Activated CD4-positive, alpha-beta T cell treated with anti-CD3 and anti-CD28 coated beads, Interleukin-2, amount 50 U/mL, for 1 hour (primary cell): ENCODE measurements around the gene AANAT.

Experiments
- DNase-seq: peaks from one replicate; pipeline ENCODE4 v3.0.0-alpha.2; 2020

AANAT gene

DNA sequence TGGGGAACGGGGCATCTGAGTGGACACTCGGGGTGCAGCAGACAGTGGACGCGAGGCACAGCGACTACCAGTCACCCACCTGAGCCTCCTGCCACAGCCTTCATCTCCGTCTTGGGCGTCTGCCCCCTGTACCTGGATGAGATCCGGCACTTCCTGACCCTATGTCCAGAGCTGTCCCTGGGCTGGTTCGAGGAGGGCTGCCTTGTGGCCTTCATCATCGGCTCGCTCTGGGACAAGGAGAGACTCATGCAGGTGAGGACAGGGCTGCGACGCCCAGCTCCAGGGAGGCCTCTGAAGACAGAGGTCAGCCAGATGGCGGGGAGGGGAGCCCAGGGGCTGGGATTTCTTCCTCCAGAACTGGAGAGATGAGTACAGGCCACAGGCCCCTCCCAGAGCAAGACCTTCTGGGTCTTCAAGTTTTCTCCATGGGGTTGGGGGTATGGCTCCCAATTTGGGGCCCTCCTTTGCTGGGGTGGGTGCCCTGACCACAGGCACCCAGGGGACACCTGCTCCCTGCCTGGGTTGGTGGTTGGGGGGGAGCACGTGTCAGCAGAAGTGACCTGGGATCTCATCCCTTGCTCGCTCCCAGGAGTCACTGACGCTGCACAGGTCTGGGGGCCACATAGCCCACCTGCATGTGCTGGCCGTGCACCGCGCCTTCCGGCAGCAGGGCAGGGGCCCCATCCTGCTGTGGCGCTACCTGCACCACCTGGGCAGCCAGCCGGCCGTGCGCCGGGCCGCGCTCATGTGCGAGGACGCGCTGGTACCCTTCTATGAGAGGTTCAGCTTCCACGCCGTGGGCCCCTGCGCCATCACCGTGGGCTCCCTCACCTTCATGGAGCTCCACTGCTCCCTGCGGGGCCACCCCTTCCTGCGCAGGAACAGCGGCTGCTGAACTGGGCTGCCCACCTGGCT lies 1.9 kb downstream of the AANAT start:
- DNase-seq: no peak

DNA sequence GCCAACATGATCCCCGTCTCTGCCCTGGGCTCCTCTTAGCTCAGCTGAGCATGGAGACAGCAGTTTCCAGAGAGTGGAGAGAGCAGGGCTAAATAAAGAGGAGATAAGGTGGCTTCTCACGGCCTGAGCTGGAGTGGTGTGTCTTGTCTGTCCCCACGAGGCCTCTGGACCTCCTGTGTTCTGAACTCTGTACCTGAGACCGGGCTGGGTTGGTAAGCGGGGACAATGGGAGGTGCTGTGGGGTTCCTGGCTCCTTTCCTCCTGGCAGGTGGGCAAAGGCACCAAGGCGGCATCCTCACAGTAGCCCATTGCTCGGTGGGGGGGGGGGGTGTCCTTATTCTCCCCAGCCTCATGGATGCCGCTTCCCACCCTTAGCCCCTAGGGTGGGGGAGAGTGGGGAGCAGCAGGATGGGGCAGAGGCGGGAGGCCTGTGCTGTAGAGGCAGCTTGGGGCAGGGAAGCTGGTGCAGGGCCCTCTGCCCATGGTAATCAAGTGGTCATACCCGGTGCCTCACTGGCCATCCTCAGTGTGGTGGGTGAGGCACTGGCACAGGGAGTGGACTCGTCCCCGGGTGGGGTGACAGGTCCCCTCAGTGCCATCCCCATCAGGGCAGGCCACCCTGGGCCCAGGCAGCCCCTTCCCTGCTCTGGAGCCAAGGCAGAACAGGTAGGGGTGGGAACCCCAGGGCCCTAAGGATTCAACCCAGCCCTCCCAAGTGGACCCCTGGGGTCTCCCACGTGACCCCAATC lies 2.8 kb downstream of the AANAT start:
- DNase-seq: no peak

- DNase-seq: no peak
These were observed 4.3 kb downstream of the AANAT start for GRCh38 chr17:76471498-76472257.

- no peak for DNase-seq
These were observed 4.8 kb downstream of the AANAT start for GRCh38 chr17:76472258-76472645.

- no peak for DNase-seq
These were observed 5.3 kb downstream of the AANAT start for GRCh38 chr17:76472726-76473125.

DNA sequence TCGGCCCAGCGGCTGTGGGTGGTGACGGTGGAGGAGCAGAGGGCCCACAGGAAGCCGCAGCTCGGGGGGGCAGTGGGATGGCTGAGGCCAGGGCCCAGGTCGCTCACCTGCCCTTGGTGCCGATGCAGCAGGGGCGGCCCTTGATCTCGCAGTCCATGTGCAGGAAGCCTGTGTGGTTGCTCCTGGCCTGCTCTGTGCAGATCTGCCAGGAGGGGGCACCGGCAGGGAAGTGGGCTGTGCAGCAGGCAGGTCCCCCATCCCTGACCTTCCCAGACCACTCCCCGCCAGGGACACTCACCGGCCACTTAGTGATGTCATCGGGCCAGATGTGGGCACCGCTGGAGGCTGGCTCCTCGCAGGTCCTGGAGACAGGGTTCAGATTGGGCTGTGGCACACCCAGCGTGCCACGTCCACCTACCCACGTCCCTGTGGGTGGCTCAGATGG lies 6.2 kb downstream of the AANAT start:
- no peak for DNase-seq

GRCh38 chr17:76474238-76474637 lies 6.8 kb downstream of the AANAT start:
- DNase-seq: no peak

DNA sequence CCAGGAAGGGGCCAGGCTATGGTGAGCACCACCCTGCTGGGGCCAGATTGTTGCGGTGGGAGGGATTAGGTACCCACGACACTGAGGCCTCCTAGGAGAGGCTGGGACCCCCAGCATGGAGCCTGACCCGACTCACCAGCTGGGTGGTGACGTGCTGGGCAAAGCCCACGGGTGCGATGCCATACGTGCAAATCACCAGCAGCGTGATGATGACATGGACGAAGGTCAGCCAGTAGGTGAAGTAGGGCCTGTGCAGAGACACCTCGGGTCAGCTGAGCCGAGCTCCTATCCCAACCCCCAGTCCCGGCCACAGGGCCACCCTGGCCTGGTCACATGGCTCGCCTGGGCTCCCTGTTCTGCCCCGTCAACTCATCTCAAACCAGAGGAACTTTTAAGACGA lies 7.5 kb downstream of the AANAT start:
- DNase-seq: no peak

- no peak for DNase-seq
These were observed 7.9 kb downstream of the AANAT start for GRCh38 chr17:76475302-76475701.

DNA sequence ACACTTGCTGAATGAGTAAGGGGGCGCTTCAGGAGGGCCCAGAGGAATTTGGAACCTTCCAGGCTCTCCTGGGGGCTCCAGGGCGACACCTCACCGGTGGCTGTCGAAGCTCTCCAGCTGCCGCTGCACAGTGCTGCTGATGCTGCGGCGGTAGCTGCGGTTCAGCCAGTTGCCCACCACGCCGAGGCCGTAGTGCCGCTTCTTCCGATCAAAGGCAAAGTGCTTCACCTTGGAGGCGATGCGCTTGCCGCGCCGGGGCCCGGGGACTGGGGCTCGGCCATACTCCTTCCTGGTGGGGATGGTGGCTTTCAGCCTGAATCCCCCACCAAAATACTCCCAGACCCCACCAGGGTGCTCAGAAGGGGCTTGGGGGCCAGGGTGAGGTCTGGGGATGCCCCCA lies 9.3 kb downstream of the AANAT start:
- no peak for DNase-seq

GRCh38 chr17:76477576-76477975 lies 10.2 kb downstream of the AANAT start:
- no peak for DNase-seq

DNA sequence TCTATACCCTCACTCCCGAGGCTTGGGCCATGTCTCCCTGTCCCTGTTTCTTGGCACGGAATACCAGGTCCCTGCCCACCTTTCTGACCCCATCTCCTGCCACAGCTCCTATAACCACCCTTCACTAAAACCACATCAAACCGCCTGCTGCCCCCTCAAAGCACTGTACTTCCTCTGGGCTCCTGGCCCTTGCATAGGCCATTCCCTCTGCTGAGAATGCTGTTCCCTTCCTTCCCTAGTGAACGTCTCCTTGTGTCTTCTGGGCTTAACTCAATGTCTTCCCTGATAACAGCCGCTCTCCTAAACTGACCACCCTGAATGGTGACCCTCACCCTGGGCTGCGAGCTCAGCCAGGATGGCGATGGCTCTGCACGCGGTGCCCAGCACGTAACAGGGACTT lies 10.7 kb downstream of the AANAT start:
- no peak for DNase-seq

DNA sequence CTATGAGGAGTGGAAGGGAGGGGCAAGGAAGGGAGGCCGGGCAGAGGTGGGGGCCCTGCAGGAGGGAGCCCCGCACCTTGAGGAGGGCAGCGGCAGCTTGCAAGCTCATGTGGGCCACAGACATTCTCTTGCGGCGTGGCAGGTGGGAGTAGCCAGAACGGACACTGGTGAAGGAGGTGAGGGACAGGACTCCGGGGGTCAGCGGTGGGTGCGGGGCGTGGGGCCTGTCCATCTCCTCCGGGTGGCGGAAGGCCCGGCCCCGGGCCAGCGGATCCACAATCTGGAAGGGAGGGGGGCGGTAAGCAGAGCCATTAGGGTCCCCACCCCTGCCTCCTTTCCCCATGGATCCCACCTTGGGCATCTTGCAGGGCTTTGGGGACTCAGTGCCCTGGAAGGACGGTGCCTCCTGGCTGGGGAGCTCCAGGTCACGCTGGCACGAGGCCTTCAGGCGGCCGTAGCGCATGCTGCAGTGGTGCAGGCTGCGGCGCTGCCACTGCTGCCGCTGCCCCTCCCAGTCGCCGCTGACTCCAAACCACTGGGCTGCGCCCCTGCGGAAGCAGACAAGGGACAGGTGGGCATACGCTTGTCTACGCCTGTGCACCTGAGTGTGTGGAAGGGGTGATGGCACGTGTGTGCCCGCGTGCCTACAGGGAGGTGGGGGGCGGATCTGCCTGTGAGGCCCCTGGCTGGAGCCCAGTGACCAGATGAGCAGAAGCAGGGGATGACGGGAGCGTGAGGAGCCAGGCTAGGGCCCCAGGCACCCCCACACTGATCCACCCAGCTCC lies 11.5 kb downstream of the AANAT start:
- DNase-seq: no peak

DNA sequence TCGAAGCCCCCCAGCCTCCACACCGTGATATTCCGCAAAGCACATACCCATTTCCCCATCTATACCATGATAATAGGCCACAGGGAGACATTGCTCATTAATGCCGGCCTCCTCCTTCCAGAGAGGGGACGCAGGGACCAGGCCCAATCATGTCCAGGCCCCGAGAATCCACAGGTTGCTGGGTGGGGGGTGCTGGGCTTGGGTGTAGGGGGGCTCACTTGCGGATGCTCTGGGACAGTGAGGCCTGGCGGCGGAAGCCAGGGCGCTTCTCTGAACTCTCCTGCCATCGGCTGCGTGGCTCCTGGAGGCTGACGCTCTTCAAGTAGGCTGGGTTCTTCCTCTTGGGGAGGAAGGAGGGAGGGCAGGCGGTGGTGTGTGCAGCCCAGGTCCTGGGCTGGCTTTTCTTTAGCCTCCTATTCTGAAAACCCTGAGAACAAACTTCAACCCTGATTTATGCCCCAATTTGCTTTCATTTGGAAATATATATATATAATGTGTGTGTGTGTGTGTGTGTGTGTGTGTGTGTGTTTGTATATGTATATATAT lies 12.2 kb downstream of the AANAT start:
- no peak for DNase-seq

DNA sequence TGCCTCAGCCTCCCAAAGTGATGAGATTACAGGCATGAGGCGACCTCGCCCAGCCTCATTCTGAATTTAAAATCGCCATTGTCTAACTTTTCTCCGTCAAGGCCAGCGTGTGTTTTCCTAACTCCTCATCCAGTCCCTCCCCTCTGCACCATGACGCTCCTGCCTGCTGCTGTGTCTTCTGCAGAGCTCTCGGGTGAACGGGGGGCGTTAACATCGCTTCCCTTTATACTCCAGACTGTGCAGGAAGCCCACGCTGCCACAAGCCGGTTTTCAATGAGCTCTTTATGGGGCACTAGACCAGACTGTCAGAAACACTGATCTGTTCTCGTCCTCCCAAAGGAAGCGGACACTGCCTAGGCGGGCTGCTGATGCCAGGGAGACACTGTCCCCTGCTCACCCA lies 13.2 kb downstream of the AANAT start:
- no peak for DNase-seq

DNA sequence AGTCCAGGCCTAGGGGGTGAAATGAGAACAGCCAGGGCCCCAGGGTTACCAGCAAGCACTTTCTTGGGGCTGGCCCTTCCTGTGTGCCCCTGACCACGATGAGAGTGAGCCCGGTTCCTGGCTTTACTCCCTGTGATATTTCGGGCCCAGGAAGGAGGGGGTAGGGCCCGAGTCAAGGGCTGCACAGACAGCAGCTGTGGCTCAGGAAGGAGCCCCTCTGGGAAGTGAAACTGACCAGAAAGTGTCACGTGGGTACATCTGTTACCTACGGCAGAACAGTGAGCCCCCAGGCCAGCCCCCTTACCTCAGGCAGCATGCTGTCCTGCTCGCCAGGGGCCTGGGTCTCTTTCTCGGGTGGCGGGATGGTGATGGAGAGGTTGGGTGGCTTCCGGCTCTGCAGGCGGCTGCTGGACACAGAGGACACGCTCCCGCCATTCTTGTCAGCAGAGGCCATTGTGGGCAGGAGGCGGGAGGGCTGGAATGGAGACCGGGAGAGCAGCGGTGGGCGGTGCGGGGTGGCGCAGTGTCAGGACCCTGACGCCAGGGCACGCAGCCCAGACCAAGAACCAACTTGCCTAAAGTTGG lies 13.8 kb downstream of the AANAT start:
- no peak for DNase-seq

DNA sequence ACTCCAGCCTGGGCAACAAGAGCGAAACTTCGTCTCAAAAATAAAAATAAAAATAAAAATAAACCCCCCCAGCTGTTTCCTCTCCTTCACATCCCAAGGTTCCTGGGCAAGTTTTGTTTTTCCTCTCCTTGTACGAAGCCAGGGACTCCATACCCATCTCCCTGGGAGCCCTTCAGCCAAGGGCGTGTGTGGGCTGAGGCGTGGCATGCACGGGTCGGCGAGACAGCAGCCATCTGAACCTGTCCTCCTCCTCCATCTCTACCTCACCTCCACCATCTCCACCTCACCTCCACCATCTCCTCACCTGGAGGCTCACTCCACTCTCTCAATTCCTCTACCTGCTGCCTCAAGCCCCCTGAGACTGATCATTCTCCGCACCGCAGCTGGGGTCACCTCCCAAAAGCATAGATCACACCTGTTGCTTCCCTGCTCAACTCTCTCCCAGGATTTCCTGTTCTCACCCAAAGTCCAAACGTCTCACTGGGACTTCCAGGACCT lies 16.9 kb downstream of the AANAT start:
- DNase-seq: no peak

GRCh38 chr17:76485569-76485968 lies 18.2 kb downstream of the AANAT start:
- DNase-seq: no peak

DNA sequence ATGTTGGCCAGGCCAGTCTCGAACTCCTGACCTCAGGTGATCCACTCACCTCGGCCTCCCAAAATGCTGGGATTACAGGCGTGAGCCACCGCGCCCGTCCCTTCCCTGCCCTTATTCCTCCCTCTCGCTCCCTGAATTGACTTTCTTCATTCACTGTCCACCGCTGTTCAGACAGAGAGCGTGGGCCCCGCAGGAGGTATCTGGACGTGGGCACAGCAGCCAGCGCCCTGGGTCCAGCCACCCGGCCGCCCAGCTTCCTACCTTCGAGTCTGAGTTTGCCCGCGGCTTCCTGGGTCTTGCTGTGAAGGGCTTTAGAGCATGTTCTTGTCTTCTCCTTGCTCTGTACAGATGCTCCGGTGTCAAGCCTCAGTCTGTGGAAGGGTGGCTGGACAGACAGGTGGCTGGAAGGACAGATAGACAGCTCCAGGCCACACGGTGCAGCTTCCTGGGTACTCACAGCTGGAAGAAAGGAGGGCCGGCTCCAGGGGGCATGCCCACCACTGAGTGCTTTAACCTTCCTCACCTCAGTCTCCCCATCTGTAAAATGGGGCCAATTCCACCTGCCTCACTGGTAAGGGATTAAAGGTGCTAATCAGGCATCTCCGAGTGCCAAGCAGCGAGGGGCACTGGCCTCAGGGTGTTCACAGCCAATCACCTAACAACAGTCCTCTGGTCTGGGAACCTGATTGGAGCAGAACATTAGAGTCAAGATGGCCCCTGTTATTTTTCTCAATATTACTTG lies 20.2 kb downstream of the AANAT start:
- DNase-seq: no peak

DNA sequence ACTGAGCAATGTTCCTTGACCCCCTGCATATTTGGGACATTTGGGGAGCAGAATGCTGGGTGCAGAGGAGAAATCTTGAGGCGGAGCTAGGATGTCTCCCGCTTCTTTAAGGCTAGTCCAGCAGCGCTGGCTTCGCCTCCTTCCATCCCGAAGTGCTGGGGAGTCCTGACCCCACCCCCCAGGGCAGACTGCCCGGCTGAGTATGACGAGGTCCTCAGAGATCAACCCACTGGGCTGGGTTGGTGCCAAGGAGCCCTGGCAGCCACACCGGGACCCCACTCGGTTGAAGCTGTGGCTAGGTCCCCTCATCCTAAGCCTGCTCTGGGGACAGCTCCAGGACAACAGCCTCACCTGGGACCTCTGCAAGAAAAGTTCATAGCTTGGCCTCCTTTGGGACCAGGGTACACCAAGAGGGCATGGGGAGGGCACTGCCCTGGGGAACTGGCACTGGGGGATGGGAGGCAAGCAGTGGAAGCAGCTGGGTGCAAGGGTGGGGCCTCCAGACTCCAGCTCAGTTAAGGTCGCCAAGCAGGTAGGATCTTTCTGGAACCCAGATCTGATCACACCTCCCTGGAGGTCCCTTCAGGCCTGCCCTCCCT lies 22.8 kb downstream of the AANAT start:
- no peak for DNase-seq
